Kidney epithelial cell (primary cell): ENCODE data around the gene SUN5. TPM values are rescaled to one million over a fixed set of nuclear protein-coding genes. Genes with fewer than 3 reads are reported as not detected.

Source experiments
- DNase-seq: peaks from one replicate; pipeline ENCODE4 v3.0.0-alpha.2; 2010; ENCODE audit warnings: low read depth
- H3K27me3 ChIP-seq: 2 replicates; pipeline ENCODE4 v1.6.0; 2011; ENCODE audit warnings: low read length; ENCODE audit not compliant: control insufficient read depth, insufficient read depth
- H3K36me3 ChIP-seq: 2 replicates; pipeline ENCODE4 v1.5.1; 2011; ENCODE audit warnings: low read length; ENCODE audit not compliant: control insufficient read depth, insufficient read depth
- H3K4me3 ChIP-seq: 2 replicates; pipeline ENCODE4 v1.5.1; 2011; ENCODE audit warnings: low read depth, mild to moderate bottlenecking, control low read depth, low read length
- CTCF ChIP-seq: IDR thresholded peaks from 2 replicates; pipeline ENCODE4 v1.5.1; 2011; ENCODE audit warnings: mild to moderate bottlenecking, moderate library complexity, low read length, control low read depth, inconsistent platforms; ENCODE audit not compliant: insufficient read depth, poor library complexity, severe bottlenecking
- total RNA-seq: library from RNA; depleted of rRNA; stranded (reverse); fragments of >200 nt; gene quantifications from 2 replicates; pipeline ENCODE4 v1.2.3, GENCODE V29; 2015

Gene SUN5
- total RNA-seq, 1 donor from 2014 or later, result not detected

- DNase-seq, result no peak
- Histone ChIP-seq H3K36me3 (no peaks in the 10 kb centered on the region), H3K27me3 (no peaks in the 10 kb centered on the region), H3K4me3 (no peak overlapping the region)
- TF ChIP-seq CTCF, result no peak
Observed at GRCh38 chr20:33021879-33022278, 17.6 kb upstream of the SUN5 start.

- no peak for DNase-seq
- Histone ChIP-seq H3K36me3 (no peaks in the 10 kb centered on the region), H3K27me3 (no peaks in the 10 kb centered on the region), H3K4me3 (no peak overlapping the region)
- no peak for TF ChIP-seq CTCF
Observed at GRCh38 chr20:33020278-33021161, 16.3 kb upstream of the SUN5 start.

DNA sequence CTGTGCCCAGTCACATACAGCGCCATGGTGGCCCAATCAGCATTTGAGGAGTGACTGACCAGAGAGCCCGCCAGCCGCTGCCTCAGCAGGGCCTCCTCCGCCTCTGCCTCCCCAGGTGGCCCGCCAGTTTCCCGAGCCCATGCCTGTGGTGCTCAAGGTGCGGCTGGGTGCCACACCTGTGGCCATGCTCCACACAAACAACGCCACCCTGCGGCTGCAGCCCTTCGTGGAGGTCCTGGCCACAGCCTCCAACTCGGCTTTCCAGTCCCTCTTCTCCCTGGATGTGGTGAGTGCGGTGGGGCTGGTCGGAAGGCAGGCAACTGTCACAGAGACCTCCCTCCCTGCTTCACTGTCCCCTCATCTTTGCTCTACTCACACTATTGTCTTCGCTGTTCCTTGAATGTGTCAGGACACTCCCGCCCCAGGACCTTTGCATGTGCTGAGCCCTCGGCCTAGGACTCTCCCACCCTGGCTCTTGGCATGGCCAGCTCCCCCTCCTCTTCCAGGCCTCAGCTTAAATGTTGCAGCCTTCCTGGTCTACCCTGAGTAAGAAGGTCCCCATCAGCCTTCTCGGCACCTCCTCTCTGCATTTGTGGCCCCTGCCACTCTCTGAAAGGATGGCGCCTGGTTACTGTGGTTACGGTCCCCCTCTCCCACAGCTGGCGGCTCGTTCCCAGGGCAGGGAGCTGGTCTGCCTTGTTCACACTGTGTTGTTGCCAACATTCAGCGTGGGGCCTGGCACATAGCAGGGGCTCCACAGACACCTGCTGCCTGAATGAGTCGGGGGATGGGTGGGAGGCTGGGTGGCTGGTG lies 15.4 kb upstream of the SUN5 start:
- Histone ChIP-seq H3K4me3 (no peak overlapping the region), H3K27me3 (no peaks in the 10 kb centered on the region), H3K36me3 (no peaks in the 10 kb centered on the region)
- no peak for DNase-seq
- no peak for TF ChIP-seq CTCF

- no peak for DNase-seq
- H3K4me3 ChIP-seq, result no peak overlapping the region
- no peaks in the 10 kb centered on the region for H3K27me3 ChIP-seq
- H3K36me3 ChIP-seq, result no peaks in the 10 kb centered on the region
- TF ChIP-seq CTCF, result no peak
Observed at GRCh38 chr20:33018169-33018931, 14.1 kb upstream of the SUN5 start.

GRCh38 chr20:33017542-33017941 lies 13.3 kb upstream of the SUN5 start:
- Histone ChIP-seq H3K4me3 (no peak overlapping the region), H3K27me3 (no peaks in the 10 kb centered on the region), H3K36me3 (no peaks in the 10 kb centered on the region)
- DNase-seq, result no peak
- TF ChIP-seq CTCF, result no peak
